HEK293 (cell line): Measurements from ENCODE around the gene RNH1.

Source experiments
- MYNN ChIP-seq: fragments of 450-650 bp; formaldehyde crosslinking; IDR thresholded peaks from 2 replicates; pipeline ENCODE4 v1.5.1; 2016; ENCODE audit warnings: missing biosample characterization, missing genetic modification characterization, borderline replicate concordance
- SP3 ChIP-seq: fragments of 450-650 bp; formaldehyde crosslinking; IDR thresholded peaks from 2 replicates; pipeline ENCODE4 v1.5.1; 2016; ENCODE audit warnings: missing biosample characterization, missing genetic modification characterization
- TCF7L2 ChIP-seq: IDR thresholded peaks from 2 replicates; pipeline ENCODE4 v1.6.1; 2011; ENCODE audit warnings: low read depth, mild to moderate bottlenecking, inconsistent platforms, low read length, moderate library complexity, borderline replicate concordance
- ZNF114 ChIP-seq: fragments of 450-650 bp; formaldehyde crosslinking; IDR thresholded peaks from 2 replicates; pipeline ENCODE4 v1.5.0; 2017; ENCODE audit warnings: missing biosample characterization, missing genetic modification characterization
- ZNF157 ChIP-seq: fragments of 450-650 bp; formaldehyde crosslinking; IDR thresholded peaks from 2 replicates; pipeline ENCODE4 v1.5.1; 2016; ENCODE audit warnings: missing biosample characterization, missing genetic modification characterization
- ZNF274 ChIP-seq, 2 experiments: fragments of 200-500 bp in 1 of 2; fragments of 450-650 bp in 1 of 2; sonication (Bioruptor generic) in 1 of 2; formaldehyde crosslinking in 1 of 2; IDR thresholded peaks; 2 replicates each; pipeline versions ENCODE4 v1.5.1 to v1.6.1; 2014 to 2016; ENCODE audit warnings: borderline replicate concordance in 1 of 2, inconsistent platforms in 1 of 2, low read length in 1 of 2, missing biosample characterization in 1 of 2, missing genetic modification characterization in 1 of 2
- ZNF350 ChIP-seq: fragments of 450-650 bp; formaldehyde crosslinking; IDR thresholded peaks from 2 replicates; pipeline ENCODE4 v1.5.0; 2017; ENCODE audit warnings: missing biosample characterization, mild to moderate bottlenecking, missing genetic modification characterization
- ZNF529 ChIP-seq: fragments of 450-650 bp; formaldehyde crosslinking; IDR thresholded peaks from 2 replicates; pipeline ENCODE4 v1.5.1; 2017; ENCODE audit warnings: missing genetic modification characterization, missing biosample characterization; ENCODE audit not compliant: insufficient replicate concordance
- TF ChIP-seq, protein P1 (sequence below): fragments of 450-650 bp; formaldehyde crosslinking; IDR thresholded peaks from 2 replicates; pipeline ENCODE4 v1.5.1; 2016; ENCODE audit warnings: missing biosample characterization, missing genetic modification characterization
- TF ChIP-seq, protein P2 (sequence below): fragments of 450-650 bp; formaldehyde crosslinking; IDR thresholded peaks from 2 replicates; pipeline ENCODE4 v1.5.1; 2016; ENCODE audit warnings: missing biosample characterization, missing genetic modification characterization
- TF ChIP-seq, protein P3 (sequence below): IDR thresholded peaks from 2 replicates; pipeline ENCODE4 v1.6.1; 2011; ENCODE audit warnings: mild to moderate bottlenecking, low read depth, low read length, borderline replicate concordance
- TF ChIP-seq, protein P4 (sequence below): fragments of 450-650 bp; formaldehyde crosslinking; IDR thresholded peaks from 2 replicates; pipeline ENCODE4 v1.5.1; 2016; ENCODE audit warnings: missing biosample characterization, missing genetic modification characterization
- TF ChIP-seq, protein P5 (sequence below): fragments of 450-650 bp; formaldehyde crosslinking; IDR thresholded peaks from 2 replicates; pipeline ENCODE4 v1.5.1; 2016; ENCODE audit warnings: missing biosample characterization, missing genetic modification characterization

DNA sequence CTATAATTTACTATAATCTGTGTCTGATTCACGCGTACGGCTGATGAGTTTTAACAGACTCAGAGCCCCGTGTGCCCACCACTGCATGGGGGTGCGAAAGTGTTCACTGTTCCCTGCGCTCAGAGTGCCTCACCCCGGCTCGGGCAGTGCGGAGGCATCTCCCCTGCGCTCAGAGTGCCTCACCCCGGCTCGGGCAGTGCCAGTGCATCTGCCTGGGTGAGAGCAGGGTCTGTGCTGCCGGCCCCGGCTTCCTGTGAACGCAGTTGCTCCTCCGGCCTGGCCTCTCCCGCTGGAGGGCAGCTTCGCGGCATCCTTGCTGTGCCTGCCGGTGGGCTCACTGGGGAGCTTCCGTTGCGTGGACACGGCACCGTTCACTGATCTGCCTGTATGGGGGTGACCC, 42.7 kb downstream of the RNH1 start:
- TF ChIP-seq, protein P1, sequence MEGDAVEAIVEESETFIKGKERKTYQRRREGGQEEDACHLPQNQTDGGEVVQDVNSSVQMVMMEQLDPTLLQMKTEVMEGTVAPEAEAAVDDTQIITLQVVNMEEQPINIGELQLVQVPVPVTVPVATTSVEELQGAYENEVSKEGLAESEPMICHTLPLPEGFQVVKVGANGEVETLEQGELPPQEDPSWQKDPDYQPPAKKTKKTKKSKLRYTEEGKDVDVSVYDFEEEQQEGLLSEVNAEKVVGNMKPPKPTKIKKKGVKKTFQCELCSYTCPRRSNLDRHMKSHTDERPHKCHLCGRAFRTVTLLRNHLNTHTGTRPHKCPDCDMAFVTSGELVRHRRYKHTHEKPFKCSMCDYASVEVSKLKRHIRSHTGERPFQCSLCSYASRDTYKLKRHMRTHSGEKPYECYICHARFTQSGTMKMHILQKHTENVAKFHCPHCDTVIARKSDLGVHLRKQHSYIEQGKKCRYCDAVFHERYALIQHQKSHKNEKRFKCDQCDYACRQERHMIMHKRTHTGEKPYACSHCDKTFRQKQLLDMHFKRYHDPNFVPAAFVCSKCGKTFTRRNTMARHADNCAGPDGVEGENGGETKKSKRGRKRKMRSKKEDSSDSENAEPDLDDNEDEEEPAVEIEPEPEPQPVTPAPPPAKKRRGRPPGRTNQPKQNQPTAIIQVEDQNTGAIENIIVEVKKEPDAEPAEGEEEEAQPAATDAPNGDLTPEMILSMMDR (tag by site-specific recombination), result no peak
- TF ChIP-seq ZNF529 (no peak), SP3 (tag by site-specific recombination) (no peak), ZNF157 (tag by site-specific recombination) (no peak), ZNF350 (tag by site-specific recombination) (no peak), TCF7L2 (no peak), MYNN (no peak), ZNF274 (IDR thresholded peaks at IDR 0.05; ENCODE audit: low read length) (no peak), ZNF274 (tag by site-specific recombination; IDR thresholded peaks at IDR 0.05; ENCODE audit: borderline replicate concordance) (no peak), ZNF114 (no peak)
- TF ChIP-seq, protein P2, sequence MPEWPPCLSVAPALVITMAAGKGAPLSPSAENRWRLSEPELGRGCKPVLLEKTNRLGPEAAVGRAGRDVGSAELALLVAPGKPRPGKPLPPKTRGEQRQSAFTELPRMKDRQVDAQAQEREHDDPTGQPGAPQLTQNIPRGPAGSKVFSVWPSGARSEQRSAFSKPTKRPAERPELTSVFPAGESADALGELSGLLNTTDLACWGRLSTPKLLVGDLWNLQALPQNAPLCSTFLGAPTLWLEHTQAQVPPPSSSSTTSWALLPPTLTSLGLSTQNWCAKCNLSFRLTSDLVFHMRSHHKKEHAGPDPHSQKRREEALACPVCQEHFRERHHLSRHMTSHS (tag by site-specific recombination), result no peak
- TF ChIP-seq, protein P3, sequence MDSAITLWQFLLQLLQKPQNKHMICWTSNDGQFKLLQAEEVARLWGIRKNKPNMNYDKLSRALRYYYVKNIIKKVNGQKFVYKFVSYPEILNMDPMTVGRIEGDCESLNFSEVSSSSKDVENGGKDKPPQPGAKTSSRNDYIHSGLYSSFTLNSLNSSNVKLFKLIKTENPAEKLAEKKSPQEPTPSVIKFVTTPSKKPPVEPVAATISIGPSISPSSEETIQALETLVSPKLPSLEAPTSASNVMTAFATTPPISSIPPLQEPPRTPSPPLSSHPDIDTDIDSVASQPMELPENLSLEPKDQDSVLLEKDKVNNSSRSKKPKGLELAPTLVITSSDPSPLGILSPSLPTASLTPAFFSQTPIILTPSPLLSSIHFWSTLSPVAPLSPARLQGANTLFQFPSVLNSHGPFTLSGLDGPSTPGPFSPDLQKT, result no peak
- TF ChIP-seq, protein P4, sequence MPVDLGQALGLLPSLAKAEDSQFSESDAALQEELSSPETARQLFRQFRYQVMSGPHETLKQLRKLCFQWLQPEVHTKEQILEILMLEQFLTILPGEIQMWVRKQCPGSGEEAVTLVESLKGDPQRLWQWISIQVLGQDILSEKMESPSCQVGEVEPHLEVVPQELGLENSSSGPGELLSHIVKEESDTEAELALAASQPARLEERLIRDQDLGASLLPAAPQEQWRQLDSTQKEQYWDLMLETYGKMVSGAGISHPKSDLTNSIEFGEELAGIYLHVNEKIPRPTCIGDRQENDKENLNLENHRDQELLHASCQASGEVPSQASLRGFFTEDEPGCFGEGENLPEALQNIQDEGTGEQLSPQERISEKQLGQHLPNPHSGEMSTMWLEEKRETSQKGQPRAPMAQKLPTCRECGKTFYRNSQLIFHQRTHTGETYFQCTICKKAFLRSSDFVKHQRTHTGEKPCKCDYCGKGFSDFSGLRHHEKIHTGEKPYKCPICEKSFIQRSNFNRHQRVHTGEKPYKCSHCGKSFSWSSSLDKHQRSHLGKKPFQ (tag by site-specific recombination), result no peak
- TF ChIP-seq, protein P5, sequence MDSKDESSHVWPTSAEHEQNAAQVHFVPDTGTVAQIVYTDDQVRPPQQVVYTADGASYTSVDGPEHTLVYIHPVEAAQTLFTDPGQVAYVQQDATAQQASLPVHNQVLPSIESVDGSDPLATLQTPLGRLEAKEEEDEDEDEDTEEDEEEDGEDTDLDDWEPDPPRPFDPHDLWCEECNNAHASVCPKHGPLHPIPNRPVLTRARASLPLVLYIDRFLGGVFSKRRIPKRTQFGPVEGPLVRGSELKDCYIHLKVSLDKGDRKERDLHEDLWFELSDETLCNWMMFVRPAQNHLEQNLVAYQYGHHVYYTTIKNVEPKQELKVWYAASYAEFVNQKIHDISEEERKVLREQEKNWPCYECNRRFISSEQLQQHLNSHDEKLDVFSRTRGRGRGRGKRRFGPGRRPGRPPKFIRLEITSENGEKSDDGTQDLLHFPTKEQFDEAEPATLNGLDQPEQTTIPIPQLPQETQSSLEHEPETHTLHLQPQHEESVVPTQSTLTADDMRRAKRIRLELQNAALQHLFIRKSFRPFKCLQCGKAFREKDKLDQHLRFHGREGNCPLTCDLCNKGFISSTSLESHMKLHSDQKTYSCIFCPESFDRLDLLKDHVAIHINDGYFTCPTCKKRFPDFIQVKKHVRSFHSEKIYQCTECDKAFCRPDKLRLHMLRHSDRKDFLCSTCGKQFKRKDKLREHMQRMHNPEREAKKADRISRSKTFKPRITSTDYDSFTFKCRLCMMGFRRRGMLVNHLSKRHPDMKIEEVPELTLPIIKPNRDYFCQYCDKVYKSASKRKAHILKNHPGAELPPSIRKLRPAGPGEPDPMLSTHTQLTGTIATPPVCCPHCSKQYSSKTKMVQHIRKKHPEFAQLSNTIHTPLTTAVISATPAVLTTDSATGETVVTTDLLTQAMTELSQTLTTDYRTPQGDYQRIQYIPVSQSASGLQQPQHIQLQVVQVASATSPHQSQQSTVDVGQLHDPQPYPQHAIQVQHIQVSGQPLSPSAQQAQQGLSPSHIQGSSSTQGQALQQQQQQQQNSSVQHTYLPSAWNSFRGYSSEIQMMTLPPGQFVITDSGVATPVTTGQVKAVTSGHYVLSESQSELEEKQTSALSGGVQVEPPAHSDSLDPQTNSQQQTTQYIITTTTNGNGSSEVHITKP (tag by site-specific recombination), result no peak
